Fibroblast of skin of right biceps (primary cell): ENCODE measurements around the gene CAGE1.

ENCODE experiments used
- DNase-seq: peaks from one replicate; pipeline ENCODE4 v3.0.0-alpha.2; 2013

Gene CAGE1

DNA sequence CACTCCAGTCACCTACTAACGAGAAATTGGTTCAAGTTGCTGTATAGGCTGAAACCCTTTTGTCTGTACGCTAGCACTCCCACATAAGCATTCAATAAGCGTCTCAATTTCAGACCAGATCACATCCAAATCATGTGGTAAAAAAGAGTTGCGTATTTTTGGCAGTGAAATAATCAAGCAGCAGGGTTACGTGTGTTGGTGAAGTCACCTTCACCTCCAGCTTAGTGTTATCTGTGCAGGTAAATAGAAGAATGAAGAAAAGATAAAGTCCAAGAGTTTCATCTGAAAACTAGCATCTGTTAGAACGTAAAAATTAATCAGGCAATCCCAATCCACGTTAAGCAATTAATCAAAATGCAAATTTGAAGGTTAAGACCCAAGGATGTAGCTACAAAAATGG is 87.8 kb downstream of the CAGE1 start:
- DNase-seq, result no peak

GRCh38 chr6:7300926-7301325 is 88.6 kb downstream of the CAGE1 start:
- no peak for DNase-seq

GRCh38 chr6:7298113-7298512 is 91.4 kb downstream of the CAGE1 start:
- DNase-seq, result no peak

DNA sequence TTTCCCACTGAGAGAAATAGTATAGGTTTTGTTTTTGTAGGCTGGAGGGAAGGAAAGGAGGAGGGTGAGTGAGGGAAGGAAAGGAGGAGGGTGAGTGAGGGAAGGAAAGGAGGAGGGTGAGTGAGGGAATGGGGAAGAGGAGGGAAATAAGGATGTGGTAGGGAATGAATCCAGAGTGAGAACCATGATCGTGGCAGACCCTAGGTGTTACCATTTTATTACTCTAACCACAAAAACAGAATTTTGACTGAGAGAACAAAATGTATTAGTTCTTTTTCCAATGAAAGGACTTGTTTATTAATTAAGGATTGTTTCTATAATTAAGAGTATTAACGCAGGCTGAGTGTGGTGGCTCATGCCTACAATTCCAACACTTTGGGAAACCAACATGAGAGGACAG is 92.9 kb downstream of the CAGE1 start:
- DNase-seq, result no peak

DNA sequence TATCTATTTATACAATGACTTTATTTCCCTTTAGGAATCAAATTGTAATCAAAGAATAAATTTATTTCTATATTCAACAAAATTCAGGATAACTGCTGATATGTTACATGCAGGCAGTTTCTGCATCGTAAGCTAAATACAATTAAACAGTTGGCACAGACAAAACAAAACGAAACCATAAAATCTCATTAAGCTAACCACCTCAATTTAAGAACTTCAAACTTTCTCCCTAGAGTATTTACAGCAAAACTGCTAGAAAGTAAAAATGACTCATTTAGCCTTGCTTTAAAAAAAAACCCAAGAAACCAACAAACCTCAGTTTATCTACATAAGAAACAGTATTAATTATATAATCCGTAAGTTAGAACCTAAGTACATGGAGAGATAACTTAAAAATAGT is 93.6 kb downstream of the CAGE1 start:
- no peak for DNase-seq

- DNase-seq, result no peak
Observed at GRCh38 chr6:7292596-7293255, 96.8 kb downstream of the CAGE1 start.

DNA sequence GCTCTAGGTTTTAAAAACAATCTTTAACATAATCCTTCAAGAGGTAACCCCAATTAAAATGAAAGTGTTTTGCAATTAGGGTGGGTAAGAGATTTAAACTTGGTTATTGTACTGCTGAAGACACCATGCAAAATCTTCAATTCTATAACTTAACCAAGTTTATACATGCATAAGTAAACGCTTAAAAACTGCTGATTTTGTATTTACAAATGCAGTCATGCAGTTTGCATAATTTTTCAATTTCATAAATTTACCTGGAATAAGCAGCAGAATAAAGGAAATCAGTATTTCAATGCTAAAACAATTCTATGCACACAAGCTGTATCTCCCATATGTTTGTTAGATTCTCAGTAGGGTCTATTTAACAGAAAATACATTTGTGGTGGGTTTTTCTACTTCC is 99.5 kb downstream of the CAGE1 start:
- no peak for DNase-seq

- DNase-seq, result no peak
Observed at GRCh38 chr6:7285416-7285815, 104.1 kb downstream of the CAGE1 start.

GRCh38 chr6:7283676-7284075 is 105.9 kb downstream of the CAGE1 start:
- DNase-seq, result no peak

DNA sequence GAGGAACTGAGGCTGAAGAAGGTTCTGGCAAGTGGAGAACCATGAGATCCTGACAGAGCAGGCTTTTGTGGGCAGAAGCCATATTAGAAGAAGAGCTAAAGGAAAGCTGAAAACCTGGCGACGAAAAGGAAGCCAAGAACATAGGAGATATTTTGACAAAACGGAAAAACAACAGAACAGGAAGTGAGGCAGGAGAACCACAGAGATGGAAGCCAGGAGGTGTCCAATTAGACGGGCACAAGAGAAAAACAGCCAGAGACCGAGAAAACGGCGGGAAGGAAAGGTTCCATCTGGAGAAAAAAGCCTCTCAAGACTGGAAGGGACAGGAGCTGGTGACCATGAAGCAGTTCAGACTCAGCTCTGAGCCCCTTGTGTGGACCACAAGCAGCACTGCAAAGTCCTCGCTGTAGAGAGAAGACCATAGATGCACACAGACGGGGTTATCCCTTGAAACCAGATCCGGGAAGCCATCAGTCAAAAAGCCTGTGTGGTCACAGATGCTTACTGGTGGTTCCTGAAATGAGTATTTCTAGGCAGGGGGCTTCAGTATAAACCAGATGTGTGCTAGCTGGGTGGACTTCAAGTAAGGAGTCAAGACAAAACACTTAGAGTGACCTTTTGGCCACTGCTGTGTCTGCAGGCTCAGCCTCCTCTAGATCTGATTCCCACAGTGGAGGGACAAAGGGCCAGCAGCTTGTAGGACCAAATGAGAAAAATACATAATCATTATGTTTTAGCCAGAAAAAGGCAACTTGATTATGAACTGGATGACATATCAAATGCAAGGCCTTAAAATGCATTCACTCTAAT is 107.2 kb downstream of the CAGE1 start:
- no peak for DNase-seq
